Measurements from ENCODE around the gene MICAL2.

The MICAL2 gene

DNA sequence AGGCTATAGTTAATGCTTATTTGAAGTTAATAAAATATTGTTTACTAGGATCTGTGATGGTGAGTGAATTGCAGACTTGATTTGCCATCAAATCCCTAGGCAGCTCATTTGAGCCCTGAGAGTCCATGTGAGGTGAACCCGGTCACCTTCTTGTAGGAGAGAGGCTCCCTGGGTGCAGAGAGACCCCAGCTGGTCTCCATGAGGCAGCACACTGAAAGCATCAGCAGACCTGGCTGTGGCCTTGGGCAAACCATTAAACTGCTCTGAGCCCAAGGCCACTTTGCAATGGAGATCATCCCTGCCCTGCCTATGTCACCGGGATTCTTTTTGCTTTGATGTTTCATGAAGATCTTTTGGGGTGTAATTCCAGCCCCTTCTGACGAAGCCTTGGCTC lies 125.2 kb downstream of the MICAL2 start:
- DNase-seq = peak; percentile 81

DNA sequence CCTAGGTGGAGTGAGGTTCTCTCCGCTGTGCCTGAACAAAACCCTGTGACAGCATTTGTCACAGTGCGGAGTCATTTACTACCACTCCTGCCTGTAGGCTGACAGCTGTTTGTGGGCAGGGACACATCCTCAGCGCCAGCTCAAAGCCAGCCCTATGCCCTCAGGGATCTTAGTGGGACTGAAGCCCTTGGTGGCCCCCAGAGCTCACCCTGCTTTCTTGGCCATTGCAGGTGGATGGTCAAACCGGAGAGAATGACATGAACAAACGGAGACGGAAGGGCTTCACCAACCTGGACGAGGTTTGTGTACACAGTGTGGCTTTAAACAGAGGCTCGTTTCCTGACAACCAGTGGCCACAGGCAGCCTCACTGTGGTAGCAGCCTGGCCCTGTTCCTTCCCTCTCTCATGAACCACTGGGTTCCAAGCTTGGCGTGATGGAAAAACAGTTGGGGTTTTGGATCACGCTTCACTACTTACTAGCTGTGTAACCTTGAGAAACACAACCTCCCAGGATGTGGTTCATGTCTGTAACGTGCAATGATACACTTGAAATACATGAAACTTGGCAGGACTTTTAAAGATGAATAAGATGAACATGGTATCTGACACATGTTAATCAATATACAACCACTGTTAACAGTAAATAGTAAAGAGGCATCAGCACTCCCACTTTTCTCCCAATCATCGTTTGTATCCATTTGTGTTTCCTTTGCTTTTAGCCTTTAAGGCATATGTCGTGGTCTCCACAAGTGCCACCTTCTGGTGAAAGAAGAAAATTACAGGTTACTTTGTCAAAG lies 125.8 kb downstream of the MICAL2 start:
- DNase-seq = peak; percentile 81

DNA sequence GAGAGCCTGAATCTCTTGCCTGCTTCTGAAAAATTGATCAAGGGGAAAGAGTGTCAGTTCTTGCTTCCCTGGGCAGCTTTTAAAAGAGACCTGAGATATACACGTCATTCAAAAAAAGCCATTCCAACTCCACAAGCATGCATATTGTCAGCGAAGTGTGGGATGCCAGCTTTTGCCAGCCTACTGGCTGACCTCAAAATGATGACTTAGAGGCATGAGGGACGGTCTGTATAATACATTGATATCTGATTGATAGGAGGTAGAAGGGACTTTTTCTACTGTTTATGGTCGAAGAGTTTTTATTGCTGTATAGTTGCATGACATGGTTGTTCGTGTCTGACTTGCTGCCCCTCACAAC lies 126.3 kb downstream of the MICAL2 start:
- no peak for DNase-seq

DNA sequence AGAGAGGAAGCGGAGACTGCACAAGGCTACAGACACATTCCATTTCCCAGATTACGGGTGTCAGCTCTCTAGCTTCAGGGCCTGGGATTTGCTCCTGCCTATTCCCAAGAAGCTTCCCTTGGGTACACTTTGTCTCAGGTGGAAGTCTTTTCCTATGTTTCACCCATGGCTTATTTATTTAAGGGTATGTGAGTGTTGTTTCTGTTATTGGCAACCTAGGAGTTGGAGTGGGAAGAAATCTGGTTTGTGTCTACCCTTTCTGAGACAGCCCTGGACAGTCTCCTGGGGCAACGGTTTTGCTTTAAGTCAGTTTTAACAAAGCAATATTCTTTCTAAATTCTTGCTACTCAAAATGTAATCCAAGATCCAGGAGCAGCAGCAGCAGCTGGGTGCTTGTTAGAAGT lies 127.0 kb downstream of the MICAL2 start:
- DNase-seq = no peak

DNA sequence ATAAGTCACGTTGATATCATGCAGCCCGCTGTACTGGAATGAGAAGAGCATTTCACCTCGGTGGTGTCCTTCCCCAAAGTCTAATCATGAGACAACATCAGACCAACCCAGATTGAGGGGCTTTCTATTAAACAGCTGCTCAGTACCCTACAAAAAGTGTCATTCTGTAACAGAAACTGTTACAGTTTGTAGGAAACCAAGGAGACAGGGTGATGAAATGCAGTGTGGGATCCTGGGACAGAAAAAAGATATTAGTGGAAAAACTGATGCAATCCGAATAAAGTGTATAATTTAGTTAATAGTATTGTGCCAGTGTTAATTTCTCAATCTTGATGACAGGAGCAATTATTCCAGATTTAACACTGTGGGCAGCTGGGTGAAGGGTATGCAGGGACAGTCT lies 128.0 kb downstream of the MICAL2 start:
- no peak for DNase-seq

DNA sequence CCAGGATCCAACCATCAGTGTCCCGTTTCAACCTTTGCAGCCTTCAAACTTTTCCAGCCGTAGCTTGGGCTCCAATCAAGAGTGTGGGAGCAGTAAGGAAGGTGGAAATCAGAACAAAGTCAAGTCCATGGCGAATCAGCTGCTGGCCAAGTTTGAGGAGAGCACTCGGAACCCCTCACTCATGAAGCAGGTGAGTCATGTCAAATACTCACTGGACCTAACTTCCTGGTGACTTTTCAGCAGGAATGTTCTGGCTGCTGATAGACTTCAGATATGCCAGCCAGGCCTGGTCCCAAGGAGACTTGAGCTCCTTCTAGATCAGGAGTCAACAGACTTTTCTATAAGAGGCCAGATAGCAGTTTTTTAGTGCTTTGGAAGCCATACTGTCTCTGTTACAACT lies 129.0 kb downstream of the MICAL2 start:
- DNase-seq = no peak

DNA sequence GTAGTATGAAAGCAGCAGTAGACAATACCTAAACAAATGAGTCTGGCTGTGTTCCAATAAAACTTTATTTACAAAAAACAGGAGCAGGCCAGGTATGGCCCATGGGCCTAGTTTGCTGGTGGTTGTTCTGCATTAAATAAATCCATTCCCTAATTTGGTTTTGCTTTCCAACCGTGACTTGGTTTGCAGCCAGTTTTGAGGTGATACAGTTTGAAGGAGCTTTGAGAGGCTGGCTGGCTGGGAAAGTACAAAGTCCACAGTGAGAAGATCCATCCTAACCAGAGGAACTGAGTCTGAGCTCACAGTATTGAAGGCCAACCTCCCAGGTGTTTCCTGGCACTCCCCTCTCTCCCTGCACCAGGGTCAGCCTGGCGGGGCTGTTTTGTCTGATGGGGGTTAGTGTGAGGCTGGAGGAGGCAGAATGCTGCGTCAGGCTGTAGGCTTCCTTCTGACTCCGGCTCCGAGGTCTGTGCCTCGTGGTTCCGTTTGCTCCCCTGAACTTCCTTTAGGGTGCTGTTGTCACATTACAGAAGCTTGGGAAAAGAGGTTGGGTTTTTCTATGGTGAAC lies 129.5 kb downstream of the MICAL2 start:
- DNase-seq = no peak

DNA sequence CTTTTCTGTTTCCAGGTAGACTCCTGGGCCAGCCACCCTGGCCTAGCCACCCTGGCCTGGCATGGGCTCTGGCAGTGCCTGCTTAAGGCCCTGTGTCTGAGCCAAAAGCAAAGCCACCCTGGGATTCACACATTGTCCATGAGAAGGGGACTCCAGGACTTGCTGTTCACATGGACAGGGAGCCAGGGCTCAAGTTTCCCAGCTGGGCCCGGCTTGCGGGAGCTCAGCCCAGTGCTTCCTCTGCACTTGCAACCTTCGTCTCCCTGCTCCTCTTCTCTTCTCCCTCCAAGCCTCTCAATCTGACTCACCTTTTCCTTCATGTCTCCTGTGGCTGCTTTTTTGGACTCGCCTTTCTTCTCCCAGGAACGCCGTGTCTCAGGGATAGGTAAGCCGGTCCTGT lies 130.3 kb downstream of the MICAL2 start:
- DNase-seq = no peak

DNA sequence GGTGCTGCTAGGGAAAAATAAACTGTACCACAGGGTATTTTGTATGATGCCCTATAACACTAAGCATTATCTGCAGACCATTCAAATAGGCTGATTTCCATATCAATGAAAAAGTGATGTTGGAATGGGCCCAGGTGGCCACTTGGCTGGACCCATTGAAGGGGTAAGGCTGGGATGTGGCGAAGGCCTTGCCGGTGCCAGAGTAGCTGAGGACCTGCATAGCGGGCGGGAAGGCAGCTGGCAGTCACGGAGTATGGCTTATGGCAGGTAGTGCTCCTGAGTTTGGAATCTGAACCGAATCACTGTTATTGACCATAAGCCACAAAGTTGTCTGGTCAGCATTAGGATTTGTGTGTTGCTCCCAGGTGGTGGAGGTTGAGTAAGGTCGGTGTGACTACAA lies 131.0 kb downstream of the MICAL2 start:
- no peak for DNase-seq

DNA sequence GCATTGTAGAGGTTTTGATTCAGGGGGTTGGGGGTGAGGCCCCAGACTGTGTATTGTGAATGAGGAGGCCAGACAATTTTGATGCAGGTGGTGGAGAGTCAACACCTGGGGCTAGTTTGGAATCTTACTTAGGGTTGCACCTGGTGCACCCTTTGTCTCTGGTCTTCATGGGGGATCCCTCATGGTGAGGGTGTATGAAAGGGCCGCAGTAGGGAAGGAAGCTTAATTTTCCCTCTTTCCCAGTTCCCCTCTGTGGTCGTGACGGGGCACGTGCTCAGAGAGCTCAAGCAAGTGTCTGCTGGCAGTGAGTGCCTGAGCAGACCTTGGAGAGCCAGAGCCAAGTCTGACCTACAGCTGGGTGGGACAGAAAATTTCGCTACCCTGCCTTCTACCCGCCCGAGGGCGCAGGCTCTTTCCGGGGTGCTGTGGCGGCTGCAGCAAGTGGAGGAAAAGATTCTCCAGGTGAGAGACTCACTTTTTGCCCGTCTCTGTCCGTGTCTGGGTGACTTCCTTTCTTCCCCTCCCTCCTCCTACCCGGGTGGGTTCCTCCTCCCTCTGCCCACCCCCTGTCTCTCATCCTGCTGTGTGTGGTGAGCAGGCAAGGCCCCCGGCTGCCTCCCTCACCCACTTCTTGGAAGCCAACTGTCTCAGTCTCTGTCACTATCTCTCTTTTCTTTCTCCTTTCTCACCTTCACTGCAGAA lies 131.7 kb downstream of the MICAL2 start:
- DNase-seq = no peak

DNA sequence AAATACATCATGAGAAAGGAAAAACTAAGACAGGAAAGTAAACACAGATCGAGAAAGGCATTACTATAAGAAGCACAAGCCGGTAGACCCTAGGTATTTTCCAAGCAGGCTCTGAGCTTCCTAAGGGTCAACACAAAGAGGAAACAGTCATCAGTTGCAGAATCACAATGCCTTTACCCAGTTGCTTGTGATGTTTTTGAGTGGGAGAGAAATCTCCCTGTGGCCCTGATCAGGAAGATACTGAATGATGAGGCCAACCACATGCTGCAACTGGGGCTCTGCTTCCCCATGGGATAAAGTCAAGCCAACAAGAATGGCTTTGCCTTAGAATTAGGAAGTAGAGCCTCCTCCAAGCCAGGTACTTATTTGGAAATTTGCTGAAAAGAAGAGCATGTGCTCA lies 132.6 kb downstream of the MICAL2 start:
- DNase-seq = no peak

DNA sequence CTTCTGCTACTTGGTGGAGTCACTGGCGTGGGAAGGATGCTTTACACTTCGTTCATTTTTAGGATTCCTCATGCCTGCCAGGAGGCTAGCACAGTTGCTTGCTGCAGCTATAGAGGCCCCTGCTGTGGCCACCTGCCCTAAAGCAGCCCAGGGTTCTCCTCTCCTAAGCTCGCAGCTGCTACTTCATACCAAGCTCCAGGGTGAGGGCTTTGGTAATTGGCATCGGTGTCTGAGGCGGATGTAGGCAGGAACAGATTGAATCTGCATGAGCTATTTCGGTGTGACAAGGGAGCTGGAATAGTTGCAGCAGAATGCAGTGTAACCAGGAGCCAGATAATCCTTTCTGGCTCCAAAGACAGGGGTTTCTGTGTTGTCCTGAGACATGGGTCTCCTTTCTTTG lies 133.1 kb downstream of the MICAL2 start:
- DNase-seq = peak; percentile 95

DNA sequence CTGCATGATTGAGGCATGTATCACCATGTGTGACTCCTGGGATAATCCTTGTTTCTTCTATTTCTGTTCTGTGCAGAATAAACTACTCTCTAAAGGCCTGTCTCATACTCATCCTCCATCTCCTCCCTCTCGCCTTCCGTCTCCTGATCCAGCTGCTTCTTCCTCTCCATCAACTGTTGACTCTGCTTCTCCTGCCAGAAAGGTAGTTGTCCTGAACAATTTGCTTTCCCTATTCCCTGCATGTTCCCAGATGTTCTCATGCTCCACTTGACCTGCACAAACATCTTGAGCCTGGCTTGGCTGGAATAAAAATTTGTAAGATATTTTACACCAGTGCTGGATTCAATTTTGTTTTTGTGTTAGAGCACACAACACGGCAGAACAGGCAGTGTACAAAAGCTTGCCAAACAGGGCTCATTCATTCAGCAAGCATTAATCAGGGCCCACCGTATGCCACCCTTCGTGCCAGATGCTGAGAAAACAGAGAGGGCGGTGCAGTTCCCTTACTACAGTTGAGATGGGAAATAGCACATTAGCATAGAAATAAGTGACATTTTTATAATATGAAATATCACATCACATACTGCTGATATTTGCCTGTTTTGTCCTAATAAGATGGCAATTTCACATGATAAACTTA lies 133.6 kb downstream of the MICAL2 start:
- DNase-seq = peak; percentile 94

DNA sequence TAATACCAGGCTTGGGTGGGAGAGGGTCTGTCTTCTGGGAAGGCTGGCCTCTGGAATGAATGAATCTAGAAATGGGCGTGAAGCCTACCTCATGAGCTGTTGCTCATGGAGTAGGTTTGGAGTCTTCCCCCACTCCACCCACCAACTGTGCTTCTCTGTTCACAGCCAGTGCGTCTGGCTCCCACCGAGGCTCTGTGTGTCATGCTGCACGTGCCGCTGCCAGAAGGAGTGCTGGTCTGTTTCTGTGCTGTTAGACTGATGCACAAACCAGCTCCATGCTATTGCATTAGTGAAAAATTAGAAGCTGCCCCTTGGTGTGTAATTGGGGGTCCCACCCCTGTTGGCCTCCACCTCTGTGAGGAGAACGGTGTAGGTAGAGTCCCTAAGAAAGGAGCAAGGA lies 134.7 kb downstream of the MICAL2 start:
- peak; percentile 82 for DNase-seq

DNA sequence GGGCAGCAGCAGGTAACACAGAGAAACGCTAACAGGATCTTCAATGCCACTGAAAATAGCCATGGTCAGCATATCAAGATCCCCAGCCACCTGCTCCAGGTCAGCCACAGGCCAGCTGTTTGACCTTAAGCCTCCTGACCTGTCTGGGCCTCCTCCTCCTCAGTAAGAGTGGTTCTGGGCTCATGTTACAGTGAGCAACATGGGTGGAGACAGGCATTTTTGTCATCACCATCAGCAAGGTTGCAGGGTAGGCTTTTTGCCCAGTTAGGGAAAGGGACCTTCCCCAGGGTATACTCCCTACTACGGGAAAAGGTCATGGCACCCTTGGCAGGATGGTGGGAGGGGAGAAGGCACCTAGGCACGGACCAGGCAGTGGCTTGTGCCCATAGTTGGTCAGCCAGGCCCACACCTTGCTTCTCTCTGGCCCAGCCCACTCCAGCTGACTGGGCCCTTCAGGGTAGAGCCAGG lies 135.2 kb downstream of the MICAL2 start:
- no peak for DNase-seq

DNA sequence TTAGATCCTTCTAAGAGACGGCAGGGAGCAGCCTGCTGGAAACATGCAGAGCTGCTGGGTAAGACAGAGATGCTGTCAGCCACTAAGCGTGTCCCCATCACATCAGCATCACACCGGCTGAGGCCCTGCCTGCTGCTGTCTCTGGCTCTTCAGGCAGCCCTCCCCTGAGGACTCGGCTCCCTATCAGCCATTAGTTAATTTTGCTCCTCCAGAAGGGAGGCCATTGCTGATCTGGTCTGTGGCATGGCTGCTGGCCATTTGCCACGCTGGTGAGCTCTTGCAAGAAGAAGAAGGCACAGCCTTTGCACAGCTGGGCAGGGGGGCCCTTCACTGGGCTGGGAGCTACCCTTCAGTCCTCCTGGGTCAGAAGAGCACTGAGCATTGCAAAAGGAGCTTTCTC lies 135.8 kb downstream of the MICAL2 start:
- peak; percentile 18 for DNase-seq

DNA sequence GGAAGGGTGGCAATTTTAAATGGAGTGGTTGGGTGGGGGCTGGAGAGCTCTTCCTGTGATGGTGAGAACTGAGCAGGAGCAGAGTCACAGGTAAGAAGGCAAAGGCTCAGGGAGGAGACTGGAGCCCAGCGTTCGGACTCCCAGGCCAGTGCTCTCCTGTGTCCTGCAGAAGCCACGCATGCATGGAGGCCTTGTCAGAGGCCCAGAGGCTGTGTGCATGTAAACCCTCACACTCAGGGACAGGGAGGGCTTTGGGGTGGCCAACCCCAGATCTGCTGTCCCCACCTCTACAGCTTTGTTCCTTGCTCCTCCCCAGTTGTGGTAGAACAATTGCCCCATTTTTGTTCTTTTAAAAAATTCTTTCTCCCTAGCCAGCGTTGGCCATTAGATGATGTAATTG lies 136.6 kb downstream of the MICAL2 start:
- no peak for DNase-seq

DNA sequence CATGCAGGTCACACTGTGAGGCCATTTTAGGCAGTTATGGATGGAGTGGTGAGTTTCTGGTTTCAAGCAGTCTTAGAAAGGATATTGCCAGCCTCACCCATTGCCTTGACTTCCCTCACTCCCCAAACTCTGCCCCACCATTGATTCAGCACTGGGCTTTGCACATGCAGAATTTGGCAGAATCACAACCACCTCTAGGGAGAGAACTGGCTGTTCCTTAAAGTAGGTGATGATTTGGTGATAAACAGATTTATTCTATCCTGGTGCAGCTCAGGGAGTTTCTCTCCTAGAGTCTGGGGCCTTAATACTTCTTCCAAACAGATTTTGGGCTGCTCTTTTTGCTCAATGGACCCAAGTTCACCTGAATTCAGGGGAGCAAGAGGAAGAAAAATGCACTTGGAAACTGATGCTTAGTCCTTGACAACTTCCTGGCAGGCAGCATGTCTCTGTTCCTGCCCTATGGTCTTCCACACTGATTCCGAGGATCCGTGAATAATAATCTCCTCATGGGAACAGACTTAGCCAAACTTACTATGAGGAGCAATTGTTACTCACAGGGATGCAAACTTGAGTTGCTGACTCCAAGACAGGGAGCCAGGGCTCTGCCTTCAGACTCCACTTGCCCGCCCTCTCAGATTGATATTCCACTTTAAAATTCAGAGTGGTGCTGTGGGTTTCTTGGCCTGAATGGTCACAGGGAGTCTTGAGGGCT lies 137.3 kb downstream of the MICAL2 start:
- no peak for DNase-seq

DNA sequence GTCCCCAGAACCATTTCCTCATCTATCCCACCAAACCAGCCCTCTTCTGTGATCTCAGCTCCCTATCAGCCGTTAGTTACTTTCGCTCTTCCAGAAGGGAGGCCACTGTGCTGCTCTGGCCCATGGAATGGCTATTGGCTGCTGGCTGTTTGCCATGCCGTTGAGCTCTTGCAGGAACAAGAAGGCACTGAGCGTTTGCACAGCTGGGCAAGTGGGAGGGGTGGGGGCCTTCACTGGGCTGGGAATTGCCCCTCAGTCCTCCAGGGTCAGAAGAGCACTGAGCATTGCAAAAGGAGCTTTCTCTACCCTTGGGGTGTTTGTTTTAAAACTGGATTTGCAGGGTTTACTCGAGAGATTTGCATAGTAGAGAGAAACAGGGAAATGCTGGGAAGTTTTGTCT lies 137.9 kb downstream of the MICAL2 start:
- no peak for DNase-seq

DNA sequence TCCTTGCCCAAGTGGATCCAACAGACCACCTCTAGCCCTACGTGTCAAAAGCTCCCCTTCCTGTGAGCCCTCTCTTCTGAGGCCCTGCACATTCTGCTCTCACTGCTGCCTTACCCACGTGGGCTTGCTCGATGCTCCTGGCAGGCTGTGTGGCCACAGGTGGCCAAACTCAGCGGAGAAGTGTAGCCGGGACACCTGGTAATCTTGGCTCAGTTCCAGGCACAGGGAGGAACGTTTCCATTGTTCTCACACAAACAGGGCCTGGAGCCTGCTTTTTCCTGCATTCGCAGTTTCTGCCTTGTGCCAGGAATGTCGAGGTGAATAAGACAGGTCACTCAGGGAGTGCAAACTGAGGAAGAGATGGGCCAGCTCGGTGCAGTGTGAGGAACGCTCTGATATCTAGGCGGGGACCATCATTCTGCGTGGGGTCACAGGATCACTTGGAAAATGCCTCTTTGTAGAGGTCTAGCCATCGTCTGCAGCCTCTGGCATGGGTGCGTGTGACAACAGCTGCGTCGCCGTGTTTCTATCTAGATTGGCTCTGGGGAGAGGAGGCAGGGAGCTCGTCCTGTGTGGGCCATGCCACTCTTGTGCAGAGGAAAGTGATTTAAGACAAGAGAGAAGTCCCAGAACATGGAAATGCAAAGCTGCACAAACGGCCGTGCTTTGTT lies 139.3 kb downstream of the MICAL2 start:
- DNase-seq = peak; percentile 46

DNA sequence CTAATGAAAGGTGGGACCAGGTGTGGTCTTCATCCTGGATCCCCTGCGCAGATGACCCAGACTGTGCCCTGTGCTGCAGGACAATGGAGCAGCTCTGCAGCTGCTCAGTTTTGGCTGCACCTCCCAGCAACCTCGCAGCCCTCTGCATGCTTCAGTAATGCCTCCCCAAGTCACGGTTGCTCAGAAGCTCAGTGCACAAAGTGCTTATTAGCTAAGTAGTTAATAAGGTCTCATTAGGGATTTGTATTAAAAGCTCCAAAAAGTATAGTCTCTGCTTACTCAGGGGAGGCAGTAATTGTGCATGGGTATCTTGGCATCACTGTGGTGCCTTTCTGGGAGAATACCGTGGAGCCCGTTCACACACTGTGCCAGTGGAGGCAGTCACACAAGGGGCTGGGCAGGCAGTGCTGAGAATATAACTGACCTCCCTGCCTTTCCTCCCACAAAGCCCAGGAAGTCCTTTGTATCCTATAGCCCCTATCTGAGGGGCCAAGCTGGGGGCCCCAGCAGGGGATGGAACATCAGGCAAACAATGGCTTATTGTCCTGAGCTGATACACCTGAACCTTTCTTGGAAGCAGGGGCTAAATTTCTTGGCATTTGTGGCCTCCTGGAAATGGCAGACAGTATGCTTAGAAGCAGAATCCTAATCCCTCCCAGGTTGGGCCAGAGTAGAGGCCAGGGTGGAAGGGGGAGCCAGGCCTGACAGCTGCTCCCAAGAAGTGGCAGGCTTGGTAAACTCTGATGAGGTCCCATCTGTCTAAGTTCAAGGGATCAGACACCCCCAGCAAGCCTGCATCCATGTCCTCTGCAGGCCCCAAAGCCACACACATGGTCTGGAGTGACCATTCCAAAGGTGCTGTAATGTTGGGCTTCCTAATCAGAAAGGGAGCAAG lies 141.5 kb downstream of the MICAL2 start:
- no peak for DNase-seq

Data from NCI-H1694 (cell line).